ENCODE measurements around the gene CHST15. TPM values are rescaled to one million over a fixed set of nuclear protein-coding genes. Genes with fewer than 3 reads are reported as not detected.

Gene CHST15
- total and polyA plus RNA-seq, 2 of the 13 experiments (the other 11 are each of a cell fraction or from before 2014, with no cell fraction given): 1.4 to 94.7 TPM

- TF ChIP-seq ZNF512B (CRISPR knock-in tag; IDR thresholded peaks at IDR 0.05; ENCODE audit: borderline replicate concordance) (no peak), ZNF816 (CRISPR knock-in tag; IDR thresholded peaks at IDR 0.05; ENCODE audit: borderline replicate concordance) (peak; percentile 52; the same call in 1 of the 2 replicates), ZNF292 (CRISPR knock-in tag; IDR thresholded peaks at IDR 0.05; ENCODE audit: borderline replicate concordance, low read depth) (peak; percentile 92; the same call in 1 of the 2 replicates), RAD21 (CRISPR knock-in tag; IDR thresholded peaks at IDR 0.05) (no peak), TCF7 (IDR thresholded peaks at IDR 0.05; ENCODE audit: low read depth) (peak; percentile 92), ZBTB4 (CRISPR knock-in tag; IDR thresholded peaks at IDR 0.05; ENCODE audit: borderline replicate concordance) (peak; percentile 99; the same call in 1 of the 2 replicates), ZNF17 (CRISPR knock-in tag; IDR thresholded peaks at IDR 0.05) (no peak), SALL1 (CRISPR knock-in tag; IDR thresholded peaks at IDR 0.05) (peak; percentile 99), TOPORS (CRISPR knock-in tag; IDR thresholded peaks at IDR 0.05) (peak; percentile 70; the same call in 1 of the 2 replicates), ZNF431 (CRISPR knock-in tag; IDR thresholded peaks at IDR 0.05; ENCODE audit: borderline replicate concordance, low read depth) (peak; percentile 87; the same call in 1 of the 2 replicates)
- TF ChIP-seq, protein P1, sequence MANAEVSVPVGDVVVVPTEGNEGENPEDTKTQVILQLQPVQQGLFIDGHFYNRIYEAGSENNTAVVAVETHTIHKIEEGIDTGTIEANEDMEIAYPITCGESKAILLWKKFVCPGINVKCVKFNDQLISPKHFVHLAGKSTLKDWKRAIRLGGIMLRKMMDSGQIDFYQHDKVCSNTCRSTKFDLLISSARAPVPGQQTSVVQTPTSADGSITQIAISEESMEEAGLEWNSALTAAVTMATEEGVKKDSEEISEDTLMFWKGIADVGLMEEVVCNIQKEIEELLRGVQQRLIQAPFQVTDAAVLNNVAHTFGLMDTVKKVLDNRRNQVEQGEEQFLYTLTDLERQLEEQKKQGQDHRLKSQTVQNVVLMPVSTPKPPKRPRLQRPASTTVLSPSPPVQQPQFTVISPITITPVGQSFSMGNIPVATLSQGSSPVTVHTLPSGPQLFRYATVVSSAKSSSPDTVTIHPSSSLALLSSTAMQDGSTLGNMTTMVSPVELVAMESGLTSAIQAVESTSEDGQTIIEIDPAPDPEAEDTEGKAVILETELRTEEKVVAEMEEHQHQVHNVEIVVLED (CRISPR knock-in tag; IDR thresholded peaks at IDR 0.05; ENCODE audit: borderline replicate concordance): peak; percentile 75
- TF ChIP-seq, protein P2, sequence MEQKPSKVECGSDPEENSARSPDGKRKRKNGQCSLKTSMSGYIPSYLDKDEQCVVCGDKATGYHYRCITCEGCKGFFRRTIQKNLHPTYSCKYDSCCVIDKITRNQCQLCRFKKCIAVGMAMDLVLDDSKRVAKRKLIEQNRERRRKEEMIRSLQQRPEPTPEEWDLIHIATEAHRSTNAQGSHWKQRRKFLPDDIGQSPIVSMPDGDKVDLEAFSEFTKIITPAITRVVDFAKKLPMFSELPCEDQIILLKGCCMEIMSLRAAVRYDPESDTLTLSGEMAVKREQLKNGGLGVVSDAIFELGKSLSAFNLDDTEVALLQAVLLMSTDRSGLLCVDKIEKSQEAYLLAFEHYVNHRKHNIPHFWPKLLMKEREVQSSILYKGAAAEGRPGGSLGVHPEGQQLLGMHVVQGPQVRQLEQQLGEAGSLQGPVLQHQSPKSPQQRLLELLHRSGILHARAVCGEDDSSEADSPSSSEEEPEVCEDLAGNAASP (CRISPR knock-in tag; IDR thresholded peaks at IDR 0.05; ENCODE audit: borderline replicate concordance): peak; percentile 99
- TF ChIP-seq, protein P3, sequence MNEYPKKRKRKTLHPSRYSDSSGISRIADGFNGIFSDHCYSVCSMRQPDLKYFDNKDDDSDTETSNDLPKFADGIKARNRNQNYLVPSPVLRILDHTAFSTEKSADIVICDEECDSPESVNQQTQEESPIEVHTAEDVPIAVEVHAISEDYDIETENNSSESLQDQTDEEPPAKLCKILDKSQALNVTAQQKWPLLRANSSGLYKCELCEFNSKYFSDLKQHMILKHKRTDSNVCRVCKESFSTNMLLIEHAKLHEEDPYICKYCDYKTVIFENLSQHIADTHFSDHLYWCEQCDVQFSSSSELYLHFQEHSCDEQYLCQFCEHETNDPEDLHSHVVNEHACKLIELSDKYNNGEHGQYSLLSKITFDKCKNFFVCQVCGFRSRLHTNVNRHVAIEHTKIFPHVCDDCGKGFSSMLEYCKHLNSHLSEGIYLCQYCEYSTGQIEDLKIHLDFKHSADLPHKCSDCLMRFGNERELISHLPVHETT (CRISPR knock-in tag; conservative IDR thresholded peaks at IDR 0.05): peak; percentile 79; the same call in 1 of the 2 replicates
These were observed 57.4 kb downstream of the CHST15 start (continued) for GRCh38 chr10:124035928-124036558.

Measured in HepG2 (cell line).